ENCODE data around the gene PRKAR2B.

Gene PRKAR2B

GRCh38 chr7:107056728-107057473 lies 12.4 kb downstream of the PRKAR2B start:
- TF ChIP-seq, protein P1, sequence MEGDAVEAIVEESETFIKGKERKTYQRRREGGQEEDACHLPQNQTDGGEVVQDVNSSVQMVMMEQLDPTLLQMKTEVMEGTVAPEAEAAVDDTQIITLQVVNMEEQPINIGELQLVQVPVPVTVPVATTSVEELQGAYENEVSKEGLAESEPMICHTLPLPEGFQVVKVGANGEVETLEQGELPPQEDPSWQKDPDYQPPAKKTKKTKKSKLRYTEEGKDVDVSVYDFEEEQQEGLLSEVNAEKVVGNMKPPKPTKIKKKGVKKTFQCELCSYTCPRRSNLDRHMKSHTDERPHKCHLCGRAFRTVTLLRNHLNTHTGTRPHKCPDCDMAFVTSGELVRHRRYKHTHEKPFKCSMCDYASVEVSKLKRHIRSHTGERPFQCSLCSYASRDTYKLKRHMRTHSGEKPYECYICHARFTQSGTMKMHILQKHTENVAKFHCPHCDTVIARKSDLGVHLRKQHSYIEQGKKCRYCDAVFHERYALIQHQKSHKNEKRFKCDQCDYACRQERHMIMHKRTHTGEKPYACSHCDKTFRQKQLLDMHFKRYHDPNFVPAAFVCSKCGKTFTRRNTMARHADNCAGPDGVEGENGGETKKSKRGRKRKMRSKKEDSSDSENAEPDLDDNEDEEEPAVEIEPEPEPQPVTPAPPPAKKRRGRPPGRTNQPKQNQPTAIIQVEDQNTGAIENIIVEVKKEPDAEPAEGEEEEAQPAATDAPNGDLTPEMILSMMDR (IDR thresholded peaks at IDR 0.05; ENCODE audit: insufficient read depth, low read depth, low read length, missing control alignments) = no peak
- no peak for DNase-seq (ENCODE audit: low read depth)
- no peak overlapping the region for H3K4me3 ChIP-seq (ENCODE audit: low read depth, low read length)

GRCh38 chr7:107057474-107057833 lies 12.9 kb downstream of the PRKAR2B start:
- TF ChIP-seq, protein P1 (IDR thresholded peaks at IDR 0.05; ENCODE audit: insufficient read depth, low read depth, low read length, missing control alignments) = no peak

DNA sequence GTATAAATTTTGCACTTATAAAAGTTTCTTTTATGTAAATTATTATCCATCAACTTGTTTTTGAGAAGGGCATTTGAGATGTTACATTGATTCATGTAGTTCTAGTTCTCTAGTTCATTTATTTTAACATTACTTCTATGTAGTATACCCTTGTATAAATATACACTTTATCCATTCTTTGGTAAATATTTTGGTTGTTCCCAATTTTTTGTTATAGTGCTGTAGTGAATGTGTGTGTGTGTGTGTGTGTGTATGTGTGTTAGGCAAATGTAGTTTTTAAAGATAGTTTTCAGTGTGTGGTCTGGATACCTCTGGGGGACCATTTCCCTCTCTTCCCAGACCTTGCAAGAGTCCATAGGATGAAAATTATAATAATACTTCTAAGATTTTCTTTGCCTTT lies 15.0 kb downstream of the PRKAR2B start:
- no peak overlapping the region for H3K4me3 ChIP-seq (ENCODE audit: low read depth, low read length)
- DNase-seq (ENCODE audit: low read depth) = no peak
- TF ChIP-seq, protein P1 (IDR thresholded peaks at IDR 0.05; ENCODE audit: insufficient read depth, low read depth, low read length, missing control alignments) = no peak

More at GRCh38 chr7:107057474-107057833, 12.9 kb downstream of the PRKAR2B start:
- no peak for DNase-seq (ENCODE audit: low read depth)
- H3K4me3 ChIP-seq (ENCODE audit: low read depth, low read length) = no peak overlapping the region

GRCh38 chr7:107063245-107064120 lies 19.0 kb downstream of the PRKAR2B start:
- TF ChIP-seq, protein P1 (IDR thresholded peaks at IDR 0.05; ENCODE audit: insufficient read depth, low read depth, low read length, missing control alignments) = no peak
- no peak for DNase-seq (ENCODE audit: low read depth)
- no peak overlapping the region for H3K4me3 ChIP-seq (ENCODE audit: low read depth, low read length)

GRCh38 chr7:107064255-107064654 lies 19.8 kb downstream of the PRKAR2B start:
- TF ChIP-seq, protein P1 (IDR thresholded peaks at IDR 0.05; ENCODE audit: insufficient read depth, low read depth, low read length, missing control alignments) = no peak
- no peak overlapping the region for H3K4me3 ChIP-seq (ENCODE audit: low read depth, low read length)
- no peak for DNase-seq (ENCODE audit: low read depth)

GRCh38 chr7:107065929-107066247 lies 21.4 kb downstream of the PRKAR2B start:
- TF ChIP-seq, protein P1 (IDR thresholded peaks at IDR 0.05; ENCODE audit: insufficient read depth, low read depth, low read length, missing control alignments) = no peak
- no peak overlapping the region for H3K4me3 ChIP-seq (ENCODE audit: low read depth, low read length)
- DNase-seq (ENCODE audit: low read depth) = no peak
